CD4-positive, alpha-beta T cell treated with Interleukin-6 for 4 hours (primary cell): ENCODE data around the gene PLEKHO1.
"Not testable (repeated sequence)": the region's sequence is repeated elsewhere in the genome, so short reads cannot be mapped to it uniquely, and the experiment has no call there.

Source experiments
- DNase-seq: peaks from one replicate; pipeline ENCODE4 v3.0.0-alpha.2; 2020; ENCODE audit warnings: mixed read lengths

Gene PLEKHO1, protein sequence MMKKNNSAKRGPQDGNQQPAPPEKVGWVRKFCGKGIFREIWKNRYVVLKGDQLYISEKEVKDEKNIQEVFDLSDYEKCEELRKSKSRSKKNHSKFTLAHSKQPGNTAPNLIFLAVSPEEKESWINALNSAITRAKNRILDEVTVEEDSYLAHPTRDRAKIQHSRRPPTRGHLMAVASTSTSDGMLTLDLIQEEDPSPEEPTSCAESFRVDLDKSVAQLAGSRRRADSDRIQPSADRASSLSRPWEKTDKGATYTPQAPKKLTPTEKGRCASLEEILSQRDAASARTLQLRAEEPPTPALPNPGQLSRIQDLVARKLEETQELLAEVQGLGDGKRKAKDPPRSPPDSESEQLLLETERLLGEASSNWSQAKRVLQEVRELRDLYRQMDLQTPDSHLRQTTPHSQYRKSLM

DNA sequence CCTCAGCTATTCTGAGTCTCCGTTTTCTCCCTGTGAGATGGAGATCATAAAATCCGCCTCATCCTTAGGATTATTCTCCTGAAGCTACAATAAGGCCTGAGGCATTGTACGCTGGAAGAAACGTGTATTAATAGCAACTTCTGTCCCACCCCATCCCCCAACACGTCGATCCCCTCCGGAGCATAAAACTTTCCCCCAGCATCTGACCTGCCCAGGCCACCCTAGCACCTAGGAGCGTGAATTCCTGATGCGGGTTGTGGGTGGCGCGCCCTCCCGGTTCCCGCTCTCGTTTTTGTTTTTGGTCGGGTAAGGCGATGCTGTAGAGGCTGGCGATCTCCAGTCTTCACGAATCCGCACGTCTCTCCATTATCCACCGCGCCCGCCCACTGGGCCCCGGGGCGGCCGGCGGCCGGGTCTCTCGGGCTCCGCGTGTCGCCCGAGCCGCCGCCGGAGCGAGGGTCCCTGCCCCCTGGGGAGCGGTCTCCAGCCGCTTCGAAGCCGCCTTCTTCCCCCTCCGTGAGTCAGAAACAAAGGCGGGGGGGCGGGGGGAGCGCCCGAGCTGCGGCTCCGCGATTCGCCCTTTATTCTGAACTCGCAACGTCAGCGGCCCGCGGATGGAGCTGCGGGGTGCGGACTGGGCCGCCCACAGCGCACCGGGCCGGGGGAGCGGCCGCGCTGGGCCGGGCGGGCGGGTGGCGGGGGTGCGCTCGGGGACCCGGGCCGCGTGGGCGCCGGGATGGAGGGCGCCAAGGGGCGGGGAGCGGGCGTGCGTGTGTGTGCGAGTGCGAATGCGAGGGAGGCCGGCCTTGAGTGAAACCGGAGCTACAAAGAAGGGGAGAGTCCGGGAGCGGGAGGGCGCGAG lies at the start of gene PLEKHO1:
PLEKHO1 (plus strand) TSS at position 646 of the 862 bp plus-strand sequence. CDS start 342 bp downstream, outside the sequence.
- peak; percentile 92 for DNase-seq

DNA sequence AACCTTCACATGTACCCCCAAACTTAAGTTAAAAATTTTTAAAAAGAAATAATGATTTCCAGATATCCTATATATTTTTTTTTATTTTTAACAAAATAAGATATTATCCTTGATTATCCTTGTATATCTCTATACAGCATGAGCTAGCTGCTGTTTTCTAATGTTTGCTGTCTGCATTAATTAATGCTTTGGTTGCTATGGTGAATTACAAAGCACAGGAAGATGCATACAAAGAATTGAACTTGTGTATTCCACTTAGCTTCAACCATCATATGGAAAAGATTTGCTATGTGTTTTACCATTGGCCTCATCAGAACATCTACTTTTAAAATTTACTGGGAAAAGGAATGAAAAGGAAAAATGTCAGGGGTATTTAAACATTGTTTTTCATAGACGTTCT lies 46.7 kb upstream of the PLEKHO1 start:
- DNase-seq = no peak

DNA sequence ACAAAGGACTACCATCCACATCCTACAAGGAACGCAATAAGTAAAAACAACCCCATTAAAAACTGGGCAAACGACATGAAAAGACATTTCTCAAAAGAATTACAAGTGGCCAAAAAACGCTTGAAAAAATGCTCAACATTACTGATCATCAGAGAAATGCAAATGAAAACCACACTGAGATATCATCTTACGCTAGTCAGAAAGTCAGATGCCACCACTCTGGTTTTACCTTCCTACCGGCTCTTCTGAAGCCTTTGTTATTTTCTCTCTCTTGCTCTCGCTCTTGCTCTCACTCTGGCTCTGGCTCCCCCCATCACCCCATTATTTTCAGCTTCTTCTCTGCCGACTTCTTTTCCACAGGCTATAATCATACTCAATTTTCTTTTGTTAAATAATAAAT lies 43.4 kb upstream of the PLEKHO1 start:
- peak; percentile 42 for DNase-seq

DNA sequence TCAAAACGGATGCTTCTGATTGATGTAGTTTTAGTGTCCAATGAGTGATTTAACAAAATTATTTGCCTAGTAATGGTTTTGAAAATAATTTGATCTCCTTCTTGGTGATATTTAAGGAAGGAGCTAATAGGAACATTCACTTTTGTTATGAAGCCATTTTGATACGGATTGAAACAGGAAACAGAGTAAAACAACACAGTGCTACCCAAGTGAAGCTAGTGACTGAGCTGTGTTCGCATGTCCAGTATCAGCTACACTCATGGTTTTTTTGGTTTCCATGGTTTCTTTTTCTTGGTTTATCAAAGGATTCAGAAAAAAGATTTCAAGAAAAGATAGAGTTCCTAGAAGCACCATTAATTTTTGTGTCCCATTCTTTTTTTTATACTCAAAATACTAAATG lies 40.1 kb upstream of the PLEKHO1 start:
- DNase-seq = no peak

DNA sequence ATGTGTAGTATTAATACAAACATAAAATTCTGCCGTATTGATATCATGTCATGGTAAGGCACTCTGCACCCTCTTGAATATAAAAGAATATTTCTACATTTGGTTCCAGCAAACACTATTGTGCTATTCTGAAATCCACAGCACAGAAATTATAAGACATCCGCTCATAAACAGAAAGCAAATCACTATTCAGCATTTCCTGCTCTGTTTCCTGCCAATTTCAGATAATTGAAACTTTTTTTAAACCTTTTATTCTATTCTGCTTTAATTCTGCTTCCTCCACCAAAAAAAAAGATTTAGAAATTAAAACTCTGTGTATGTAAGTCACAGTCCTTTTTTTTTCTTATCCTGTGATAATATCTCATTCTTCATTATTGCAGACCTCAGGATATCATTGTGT lies 39.6 kb upstream of the PLEKHO1 start:
- DNase-seq = no peak

DNA sequence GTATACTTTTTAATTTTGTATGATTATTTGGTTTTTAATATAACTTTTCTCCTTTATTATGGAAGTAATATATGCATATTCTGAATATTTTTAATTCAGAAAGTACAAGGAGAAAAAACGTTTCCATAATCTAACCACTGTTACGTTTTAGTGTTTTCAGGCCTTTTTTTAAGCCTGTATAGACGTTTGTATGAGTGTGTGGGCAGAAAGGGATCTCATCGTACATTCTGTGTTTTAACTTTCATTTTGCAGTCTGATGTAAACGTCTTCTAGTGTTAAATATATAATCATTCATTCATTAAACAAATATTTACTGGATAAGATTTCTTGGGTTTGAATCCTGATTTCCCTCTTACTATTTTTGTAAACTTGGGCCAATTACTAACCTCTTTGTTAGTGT lies 38.0 kb upstream of the PLEKHO1 start:
- DNase-seq = no peak

DNA sequence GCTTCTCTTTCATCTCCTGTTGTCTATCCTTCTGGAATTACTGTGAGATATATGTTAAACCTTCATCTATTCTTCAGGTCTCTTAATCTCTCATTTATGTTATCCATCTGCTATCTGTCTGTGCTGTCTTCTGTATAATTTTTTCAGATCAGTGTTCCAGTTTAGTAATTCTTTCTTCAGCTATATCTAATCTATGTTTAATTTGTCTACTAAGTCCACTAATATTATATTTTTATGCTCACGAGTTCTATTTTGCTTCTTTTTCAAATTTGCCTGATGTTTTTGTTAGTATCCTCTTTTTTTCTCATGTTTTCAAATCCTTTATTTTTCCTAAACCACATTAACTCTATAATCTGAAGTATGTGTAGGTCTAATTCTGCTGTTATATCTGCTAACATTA lies 34.6 kb upstream of the PLEKHO1 start:
- no peak for DNase-seq

DNA sequence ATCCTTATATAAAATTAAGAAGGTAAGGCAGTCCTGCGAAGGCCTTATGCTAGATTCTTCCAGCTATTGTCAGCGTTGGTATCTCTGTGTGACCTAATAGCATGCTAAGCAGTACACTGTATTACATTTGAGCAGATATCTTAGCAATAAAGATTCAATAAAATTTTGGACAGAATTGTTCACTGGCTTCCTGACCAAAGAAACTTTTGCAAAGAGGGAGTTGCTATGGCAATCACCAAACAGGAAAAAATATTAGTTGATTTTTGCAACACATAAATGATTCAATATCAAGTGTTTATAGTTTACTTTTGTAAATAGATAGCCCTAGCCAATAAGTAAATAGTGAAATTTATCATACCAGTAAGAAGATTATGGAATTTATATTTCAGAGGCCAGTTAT lies 31.0 kb upstream of the PLEKHO1 start:
- no peak for DNase-seq

DNA sequence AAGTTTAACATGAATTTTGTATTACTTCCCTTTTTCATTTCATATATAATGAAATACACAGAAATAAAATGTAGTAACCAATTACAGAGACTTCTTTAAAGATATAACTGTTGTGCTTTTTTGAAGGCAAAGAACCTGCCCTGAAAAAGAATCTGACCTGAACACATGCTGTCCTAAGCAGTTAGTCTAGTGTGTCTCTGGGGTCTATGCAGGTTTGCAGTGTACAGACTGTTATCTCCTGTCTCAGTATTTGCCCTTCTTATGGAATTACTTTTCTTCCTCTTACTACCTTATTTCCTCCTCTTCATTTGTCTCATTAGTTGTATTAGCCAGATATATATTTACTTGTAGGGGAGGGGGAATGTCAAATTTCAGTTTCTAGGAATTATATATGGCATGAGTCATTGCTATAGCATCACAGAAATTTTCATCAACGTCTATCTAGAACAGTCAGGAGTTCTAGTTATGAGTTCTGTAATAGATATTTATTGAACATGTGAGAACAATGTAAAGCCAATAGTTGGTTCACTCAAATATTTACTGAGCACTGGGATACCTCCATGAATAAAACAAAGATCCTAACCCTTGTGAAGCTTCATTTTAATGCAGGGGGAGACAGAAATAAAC lies 28.4 kb upstream of the PLEKHO1 start:
- no peak for DNase-seq

DNA sequence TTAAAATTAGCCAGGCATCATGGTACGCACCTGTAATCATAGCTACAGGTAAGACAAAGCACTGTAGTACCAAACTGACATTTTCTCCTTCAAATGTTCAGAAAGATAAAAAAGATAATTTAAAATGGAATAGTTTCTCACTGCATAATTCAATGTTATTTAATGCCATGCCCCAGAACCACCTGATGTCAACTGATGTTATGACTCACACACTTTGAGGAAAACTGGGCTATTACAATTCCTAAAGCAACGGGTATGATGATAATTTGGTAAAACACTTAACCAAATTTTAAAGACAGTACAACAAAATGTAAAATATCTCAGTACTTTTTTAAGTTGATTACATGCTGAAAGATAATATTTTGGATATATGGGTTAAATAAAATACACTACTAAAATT lies 22.9 kb upstream of the PLEKHO1 start:
- DNase-seq = no peak

DNA sequence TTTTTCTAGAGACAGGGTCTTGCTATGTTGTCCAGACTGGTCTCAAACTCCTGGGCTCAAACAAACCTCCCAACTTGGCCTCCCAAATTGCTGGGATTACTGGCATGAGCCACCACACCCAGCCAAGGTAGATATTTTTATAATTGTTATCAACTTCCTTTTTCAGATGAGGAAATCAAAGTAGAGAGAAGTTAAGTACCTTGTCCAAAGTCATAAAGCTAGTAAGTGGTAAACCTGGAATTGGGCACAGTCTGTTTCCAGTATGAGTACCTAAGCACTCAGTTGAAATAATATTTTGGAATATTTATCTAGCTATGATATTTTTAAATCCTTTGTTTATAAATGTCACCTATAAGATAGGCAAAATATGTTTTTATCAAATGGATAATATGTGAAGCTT lies 22.3 kb upstream of the PLEKHO1 start:
- no peak for DNase-seq

DNA sequence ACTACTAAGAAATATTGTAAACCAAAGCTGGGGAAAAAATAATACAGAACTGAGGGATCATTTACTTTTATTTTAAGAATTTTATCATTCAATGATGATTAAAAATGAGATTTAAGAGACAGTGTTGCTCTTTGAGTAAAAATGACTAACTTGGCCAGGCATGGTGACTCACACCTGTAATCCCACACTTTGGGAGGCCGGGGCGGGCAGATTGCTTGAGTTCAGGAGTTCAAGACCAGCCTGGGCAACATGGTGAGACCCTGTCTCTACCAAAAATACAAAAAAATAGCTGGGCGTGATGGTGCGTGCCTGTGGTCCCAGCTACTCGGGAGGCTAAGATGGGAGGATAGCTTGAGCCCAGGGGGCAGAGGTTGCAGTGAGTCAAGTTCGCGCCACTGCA lies 21.8 kb upstream of the PLEKHO1 start:
- DNase-seq = peak; percentile 22

DNA sequence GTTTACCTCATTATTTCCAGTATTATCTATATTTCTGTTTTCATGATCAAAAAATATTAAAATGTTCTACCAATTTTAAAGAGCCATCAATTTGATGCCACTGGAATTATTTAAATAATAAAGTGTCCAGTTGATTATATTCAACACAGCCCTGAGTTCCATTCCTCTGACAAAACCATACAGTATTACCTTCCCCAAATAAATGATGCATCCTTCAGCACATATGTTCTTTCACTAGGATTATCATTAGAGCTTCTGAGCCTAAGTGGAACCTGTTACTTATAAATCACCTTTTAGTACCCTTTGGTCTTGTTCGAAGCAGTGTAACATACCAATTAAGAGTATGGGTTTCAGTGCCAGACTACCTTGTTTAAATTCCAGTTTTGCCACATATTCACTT lies 17.3 kb upstream of the PLEKHO1 start:
- DNase-seq = no peak

DNA sequence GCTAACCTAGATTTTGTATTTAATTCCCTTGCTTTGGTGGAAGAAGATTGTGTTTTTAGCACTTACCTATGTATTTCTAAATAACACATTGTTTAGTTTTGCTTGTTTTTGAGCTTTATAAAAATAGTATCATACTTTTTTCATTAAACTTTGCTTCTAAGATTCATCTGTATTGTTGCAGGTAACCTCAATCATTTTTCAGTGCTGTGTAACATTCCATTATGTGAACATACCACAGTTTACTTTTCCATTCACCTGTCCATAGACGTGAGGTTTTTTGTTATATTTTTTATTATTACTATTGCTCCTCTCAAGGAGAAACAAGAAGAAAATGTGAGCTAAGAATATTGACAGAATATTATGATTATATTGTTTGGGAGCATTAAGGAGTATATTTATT lies 15.2 kb upstream of the PLEKHO1 start:
- no peak for DNase-seq

DNA sequence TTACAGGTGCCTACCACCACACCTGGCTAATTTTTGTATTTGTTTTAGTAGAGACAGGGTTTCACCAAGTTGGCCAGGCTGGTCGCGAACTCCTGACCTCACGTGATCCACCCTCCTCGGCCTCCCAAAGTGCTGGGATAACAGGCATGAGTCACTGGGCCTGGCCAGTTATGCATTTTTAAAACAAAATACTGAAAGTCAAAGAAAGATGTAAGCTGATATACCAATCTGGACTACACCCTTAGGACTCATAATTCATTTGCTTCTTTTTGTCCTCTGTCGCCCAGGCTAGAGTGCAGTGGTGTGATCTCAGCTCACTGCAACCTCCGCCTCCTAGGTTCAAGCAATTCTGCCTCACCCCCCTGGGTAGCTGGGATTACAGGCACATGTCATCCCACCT lies 14.3 kb upstream of the PLEKHO1 start:
- DNase-seq = not testable (repeated sequence)

DNA sequence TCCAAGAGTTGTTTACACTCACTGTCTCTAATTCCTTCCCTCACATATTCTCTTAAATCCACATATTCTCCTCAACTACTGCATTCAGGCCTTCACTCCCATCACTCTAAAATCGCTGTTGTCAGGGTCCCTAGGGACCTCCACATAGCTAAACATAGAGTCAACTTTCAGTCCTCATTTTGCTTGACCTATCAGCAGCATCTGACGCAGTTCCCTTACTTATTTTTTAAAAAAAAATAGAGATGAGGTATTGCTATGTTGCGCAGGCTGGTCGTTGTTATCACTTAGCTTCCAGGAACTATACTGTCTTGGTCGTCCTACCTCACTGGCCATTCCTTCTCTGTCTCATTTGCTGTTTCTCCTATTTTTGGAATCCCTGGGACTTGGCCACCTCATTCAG lies 11.7 kb upstream of the PLEKHO1 start:
- no peak for DNase-seq

DNA sequence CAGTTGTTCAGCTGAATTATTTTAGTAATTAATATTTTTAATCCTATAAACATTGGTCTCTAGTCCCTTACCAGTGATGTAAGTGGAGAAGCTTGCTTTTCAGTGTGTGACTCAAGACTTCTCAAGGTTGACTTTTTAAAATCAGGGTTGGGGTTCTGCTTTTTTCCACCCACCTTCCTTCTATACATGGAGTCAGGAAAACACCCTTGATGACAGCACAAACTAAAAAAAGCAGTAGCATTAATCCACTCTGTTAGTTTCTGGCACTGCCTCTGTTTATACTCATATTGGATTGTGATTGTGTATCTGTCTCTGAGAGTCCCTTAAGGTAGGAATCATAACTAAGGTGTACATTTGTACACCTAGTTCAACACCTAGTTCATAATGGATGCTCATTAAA lies 8.3 kb upstream of the PLEKHO1 start:
- no peak for DNase-seq

DNA sequence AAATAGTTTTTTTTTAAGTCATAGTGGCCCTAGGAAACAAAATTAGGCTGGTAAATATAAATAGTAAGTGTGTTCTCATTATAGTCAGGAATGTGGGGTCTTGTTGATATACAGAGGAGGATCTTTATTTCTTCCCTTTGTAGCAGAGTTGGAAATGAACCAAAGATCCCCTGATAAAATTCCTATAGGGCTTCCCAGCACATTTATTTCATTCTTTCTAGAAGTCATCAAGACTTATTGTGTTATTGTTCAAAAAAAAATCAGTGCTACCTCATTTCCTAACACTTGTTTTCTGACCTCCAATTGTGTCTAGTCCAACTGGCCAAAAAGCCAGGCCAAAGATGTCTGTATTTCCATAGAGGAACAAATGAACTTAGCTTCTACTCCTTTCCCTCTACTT lies 7.6 kb upstream of the PLEKHO1 start:
- no peak for DNase-seq

DNA sequence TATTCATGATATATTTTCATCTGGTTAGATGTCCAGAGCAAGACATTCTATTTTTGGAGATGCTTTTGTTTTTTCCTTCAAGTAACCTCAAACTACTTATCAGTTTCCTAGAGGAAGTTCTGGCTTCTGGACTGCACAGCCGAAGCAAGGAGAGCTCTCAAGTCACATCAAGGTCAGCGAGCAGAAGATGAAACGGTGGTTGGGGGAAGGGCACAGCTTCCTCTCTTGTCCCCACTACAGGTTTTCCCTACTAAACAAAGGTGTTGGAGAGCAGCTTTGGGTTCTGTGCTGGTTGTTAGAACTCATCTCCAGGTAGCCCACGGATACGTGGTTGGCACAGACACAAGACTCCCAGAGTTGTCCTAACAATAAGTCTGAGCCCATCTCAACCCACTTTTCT lies 5.1 kb upstream of the PLEKHO1 start:
- DNase-seq = no peak

DNA sequence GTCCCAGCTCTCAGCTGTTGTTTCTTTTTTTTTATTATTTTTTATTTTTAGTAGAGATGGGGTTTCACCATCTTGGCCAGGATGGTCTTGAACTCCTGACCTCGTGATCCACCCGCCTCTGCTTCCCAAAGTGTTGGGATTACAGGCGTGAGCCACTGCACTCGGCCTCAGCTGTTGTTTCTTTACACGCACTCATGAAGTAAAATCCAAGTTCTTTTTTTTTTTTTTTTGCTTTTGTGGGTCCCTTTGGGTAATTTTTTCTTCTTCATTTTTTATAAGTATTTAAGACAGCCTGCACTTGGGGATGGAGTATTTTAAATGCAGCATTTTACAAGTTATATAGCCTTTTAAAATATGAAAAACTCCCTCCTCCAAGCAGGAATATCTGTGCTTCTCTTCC lies 3.7 kb upstream of the PLEKHO1 start:
- DNase-seq = not testable (repeated sequence)

DNA sequence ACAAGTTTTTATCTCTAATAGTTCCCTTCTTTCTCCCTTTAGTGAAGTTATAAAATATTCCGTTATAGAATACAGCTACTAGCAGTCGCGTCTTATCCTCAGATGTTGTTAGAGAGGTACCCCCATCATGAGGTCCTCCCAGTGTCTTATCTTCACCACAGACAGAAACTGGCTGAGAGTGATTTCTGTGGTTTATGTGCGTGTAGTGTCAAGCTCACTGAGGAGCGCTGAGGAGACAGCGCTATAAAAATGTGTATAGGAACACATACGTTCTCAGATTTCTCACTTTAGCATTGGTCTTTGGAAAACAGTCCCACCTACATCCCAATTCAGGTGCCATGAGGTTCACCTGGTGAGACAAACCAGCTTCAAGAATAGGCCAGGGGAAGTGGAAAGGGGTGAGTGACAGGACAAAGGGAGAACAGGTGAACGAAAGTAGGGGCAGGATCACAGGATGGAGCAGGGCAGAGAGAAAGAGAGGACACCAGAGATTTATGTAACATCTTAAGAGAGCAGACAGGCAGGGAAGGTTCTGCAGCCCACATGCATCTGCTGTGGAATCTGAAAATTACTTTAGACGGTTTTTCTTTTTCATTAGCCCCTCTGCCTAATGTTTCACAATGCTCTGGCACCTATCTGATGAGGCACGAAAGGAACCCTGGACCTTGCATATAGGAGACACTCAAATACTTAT lies 2.7 kb upstream of the PLEKHO1 start:
- DNase-seq = no peak

DNA sequence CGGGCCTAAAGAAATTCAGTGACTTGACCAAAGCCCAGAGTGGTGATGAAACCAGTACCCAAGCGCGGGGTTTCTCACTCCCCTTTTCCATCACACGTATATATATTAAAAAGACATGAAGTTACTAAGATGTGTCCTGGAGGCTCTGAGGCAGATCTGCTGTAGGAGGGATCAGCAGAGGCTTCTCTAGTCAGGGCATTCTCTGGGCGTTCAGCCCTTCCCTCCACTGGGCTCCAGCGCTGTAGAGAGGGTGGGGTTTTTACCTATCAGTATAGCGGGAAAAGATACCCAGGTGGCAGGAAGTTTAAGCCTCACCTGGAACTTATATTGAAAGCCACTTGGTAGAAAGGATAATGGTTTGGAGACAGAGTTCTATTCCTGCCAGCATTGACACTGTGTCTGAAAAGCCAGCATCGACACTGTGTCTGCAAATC lies 862 bp upstream of the PLEKHO1 start:
- no peak for DNase-seq
